ENCODE results near the gene NFIB.

DNA sequence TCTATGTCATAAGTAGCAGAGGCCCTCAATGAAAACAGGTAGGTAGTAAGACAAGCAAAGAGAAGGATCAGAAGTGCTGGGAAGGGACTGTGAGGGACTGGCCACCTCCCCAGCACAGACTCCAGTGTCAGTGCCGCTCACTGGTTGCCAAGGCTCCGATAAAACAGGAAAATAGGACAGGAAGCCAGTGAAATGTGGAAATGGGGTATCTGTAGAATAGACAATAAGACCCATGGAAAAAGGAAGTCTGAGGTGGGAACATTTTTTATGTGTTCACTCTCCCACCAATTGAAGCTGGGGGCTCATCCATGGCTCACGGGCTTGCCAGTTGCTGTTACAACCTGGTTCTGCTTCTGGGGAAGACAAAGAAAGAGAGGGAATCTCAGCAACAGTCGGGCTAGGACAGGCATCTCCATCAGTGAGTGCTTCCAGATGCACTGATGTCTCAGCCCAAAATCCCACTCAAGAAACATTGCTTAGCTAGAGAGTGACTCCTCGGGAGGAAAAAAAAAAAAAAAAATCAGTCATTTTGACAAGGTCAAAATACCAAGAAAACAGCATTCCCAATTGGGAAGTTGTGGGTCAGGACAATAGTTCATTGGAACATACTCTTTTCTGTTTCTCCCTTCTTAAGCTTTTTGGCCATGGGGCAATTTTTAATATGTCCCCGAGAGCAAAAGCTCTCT is 27.6 kb upstream of the NFIB start:
- TF ChIP-seq, protein P1, sequence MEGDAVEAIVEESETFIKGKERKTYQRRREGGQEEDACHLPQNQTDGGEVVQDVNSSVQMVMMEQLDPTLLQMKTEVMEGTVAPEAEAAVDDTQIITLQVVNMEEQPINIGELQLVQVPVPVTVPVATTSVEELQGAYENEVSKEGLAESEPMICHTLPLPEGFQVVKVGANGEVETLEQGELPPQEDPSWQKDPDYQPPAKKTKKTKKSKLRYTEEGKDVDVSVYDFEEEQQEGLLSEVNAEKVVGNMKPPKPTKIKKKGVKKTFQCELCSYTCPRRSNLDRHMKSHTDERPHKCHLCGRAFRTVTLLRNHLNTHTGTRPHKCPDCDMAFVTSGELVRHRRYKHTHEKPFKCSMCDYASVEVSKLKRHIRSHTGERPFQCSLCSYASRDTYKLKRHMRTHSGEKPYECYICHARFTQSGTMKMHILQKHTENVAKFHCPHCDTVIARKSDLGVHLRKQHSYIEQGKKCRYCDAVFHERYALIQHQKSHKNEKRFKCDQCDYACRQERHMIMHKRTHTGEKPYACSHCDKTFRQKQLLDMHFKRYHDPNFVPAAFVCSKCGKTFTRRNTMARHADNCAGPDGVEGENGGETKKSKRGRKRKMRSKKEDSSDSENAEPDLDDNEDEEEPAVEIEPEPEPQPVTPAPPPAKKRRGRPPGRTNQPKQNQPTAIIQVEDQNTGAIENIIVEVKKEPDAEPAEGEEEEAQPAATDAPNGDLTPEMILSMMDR (optimal IDR thresholded peaks at IDR 0.05 in 1 of 3, IDR thresholded peaks at IDR 0.05 in 1 of 3, conservative IDR thresholded peaks at IDR 0.05 in 1 of 3; ENCODE audit: extremely low read depth in 1 of 3, insufficient read depth in 2 of 3, low read length in 3 of 3), result no peak
- TF ChIP-seq EZH2 (IDR thresholded peaks at IDR 0.05; ENCODE audit: low read length), result no peak

Data from keratinocyte (primary cell).